ENCODE results near the gene PCTP.

PCTP gene

GRCh38 chr17:55727920-55728319 lies 22.9 kb upstream of the PCTP start:
- FAIRE-seq, result no peak
- no peak for DNase-seq (ENCODE audit: insufficient read length, low spot score)
- TF ChIP-seq CTCF (IDR thresholded peaks at IDR 0.05; ENCODE audit: insufficient read depth, missing control alignments), result no peak

GRCh38 chr17:55728361-55728760 lies 22.5 kb upstream of the PCTP start:
- FAIRE-seq (no peak), DNase-seq (ENCODE audit: insufficient read length, low spot score) (no peak)
- TF ChIP-seq CTCF (IDR thresholded peaks at IDR 0.05; ENCODE audit: insufficient read depth, missing control alignments), result no peak

DNA sequence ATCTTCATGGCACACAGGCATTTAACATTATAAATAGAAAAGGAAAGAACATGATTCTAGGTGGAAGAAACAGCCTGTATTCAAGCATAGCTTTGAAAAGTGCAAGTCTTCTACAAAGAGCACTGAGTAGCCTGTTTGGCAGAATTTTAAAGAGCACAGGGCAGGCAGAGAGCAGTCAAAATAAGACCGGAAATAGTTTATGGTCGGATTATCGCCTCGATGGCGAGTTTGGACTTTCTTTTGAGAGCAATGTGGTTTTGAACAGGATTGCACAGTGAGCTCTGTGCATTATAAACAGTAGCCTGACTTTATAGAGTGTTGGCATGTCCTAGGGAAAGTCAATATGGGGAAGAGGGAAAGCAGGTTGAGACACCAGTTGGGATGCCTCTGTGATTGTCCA lies 22.0 kb upstream of the PCTP start:
- FAIRE-seq, result no peak
- no peak for TF ChIP-seq CTCF (IDR thresholded peaks at IDR 0.05; ENCODE audit: insufficient read depth, missing control alignments)
- DNase-seq (ENCODE audit: insufficient read length, low spot score), result no peak

DNA sequence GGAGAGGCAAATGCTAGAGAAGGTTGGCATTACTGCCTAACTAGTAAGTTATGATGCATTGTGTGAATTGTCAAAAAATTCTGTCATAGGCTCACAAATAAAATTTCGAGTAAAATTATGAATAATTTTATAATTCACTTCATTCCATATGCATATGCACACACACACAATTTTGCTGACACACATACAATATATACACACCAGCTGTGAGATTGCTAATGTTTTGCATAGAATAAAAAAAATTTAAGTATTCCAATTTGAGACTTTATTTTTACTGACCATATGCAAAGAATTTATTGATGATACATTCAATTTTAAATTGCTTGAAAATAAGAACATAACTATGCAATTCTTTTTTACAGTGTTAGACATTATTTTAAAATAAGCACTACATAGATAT lies 21.4 kb upstream of the PCTP start:
- TF ChIP-seq CTCF (IDR thresholded peaks at IDR 0.05; ENCODE audit: insufficient read depth, missing control alignments), result no peak
- DNase-seq (ENCODE audit: insufficient read length, low spot score), result no peak
- no peak for FAIRE-seq

GRCh38 chr17:55730380-55730779 lies 20.5 kb upstream of the PCTP start:
- TF ChIP-seq CTCF (IDR thresholded peaks at IDR 0.05; ENCODE audit: insufficient read depth, missing control alignments), result no peak
- DNase-seq (ENCODE audit: insufficient read length, low spot score) (no peak), FAIRE-seq (no peak)

DNA sequence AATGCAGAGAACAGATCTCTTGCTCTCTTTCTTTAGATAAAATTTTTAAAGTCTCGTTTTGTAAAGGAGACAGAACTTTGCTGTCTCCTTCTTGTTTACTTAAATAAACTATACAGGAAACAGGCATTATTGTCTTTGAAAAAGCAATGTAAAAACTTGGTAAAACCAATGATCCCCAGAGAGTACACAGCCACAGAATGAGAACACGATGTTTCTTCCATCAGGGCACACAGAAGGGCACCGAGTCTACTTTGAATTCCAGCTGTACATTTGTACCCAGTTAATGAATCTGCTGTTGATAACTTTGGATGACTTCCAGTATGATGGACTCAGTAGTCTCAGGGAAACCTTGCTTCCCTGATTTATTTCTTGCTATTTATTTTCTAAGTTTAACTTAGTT lies 20.0 kb upstream of the PCTP start:
- no peak for FAIRE-seq
- TF ChIP-seq CTCF (IDR thresholded peaks at IDR 0.05; ENCODE audit: insufficient read depth, missing control alignments), result no peak
- no peak for DNase-seq (ENCODE audit: insufficient read length, low spot score)

GRCh38 chr17:55731586-55732250 lies 19.1 kb upstream of the PCTP start:
- no peak for TF ChIP-seq CTCF (IDR thresholded peaks at IDR 0.05; ENCODE audit: insufficient read depth, missing control alignments)
- DNase-seq (ENCODE audit: insufficient read length, low spot score) (no peak), FAIRE-seq (no peak)

Data from D721Med (cell line).